Right atrium auricular region (tissue), 2 donors: ENCODE data around the gene SPACA4. TPM values are rescaled to one million over a fixed set of nuclear protein-coding genes. Genes with fewer than 3 reads are reported as not detected.

Experiments used
- DNase-seq: peaks from one replicate; pipeline ENCODE4 v3.0.0-alpha.2; 2019; ENCODE audit warnings: low spot score
- H3K27ac ChIP-seq, 2 donors: fragments of 200-600 bp; sonication (generic); 1 replicate in 1 of 2; 2 replicates in 1 of 2; pipeline ENCODE4 v1.5.1; 2016 to 2019
- H3K27me3 ChIP-seq, 2 donors: fragments of 200-600 bp; sonication (generic); one replicate each; pipeline versions ENCODE4 v1.5.1 to v1.6.0; 2017 to 2019
- H3K36me3 ChIP-seq: fragments of 200-600 bp; sonication (generic); one replicate; pipeline ENCODE4 v1.5.1; 2016
- H3K4me1 ChIP-seq, 2 donors: fragments of 200-600 bp; sonication (generic); one replicate each; pipeline versions ENCODE4 v1.5.1 to v1.6.0; 2017 to 2019
- H3K4me3 ChIP-seq, 2 donors: fragments of 200-600 bp; sonication (generic); 1 replicate in 1 of 2; 2 replicates in 1 of 2; pipeline ENCODE4 v1.5.1; 2017 to 2019; ENCODE audit warnings: mild to moderate bottlenecking in 1 of 2, moderate library complexity in 1 of 2
- H3K9me3 ChIP-seq, 2 donors: fragments of 200-600 bp; sonication (generic); one replicate each; pipeline ENCODE4 v1.5.1; 2019
- CTCF ChIP-seq, 2 donors: fragments of 200-600 bp; sonication (generic); IDR thresholded peaks; one replicate each; pipeline ENCODE4 v1.5.1; 2019; ENCODE audit warnings: antibody characterized with exemption in 2 of 2
- total RNA-seq, 2 donors: library from RNA; depleted of rRNA; stranded (reverse); fragments of >200 nt; gene quantifications; one replicate each; pipeline ENCODE4 v1.1.0, GENCODE V29; 2016

The SPACA4 gene
- total RNA-seq, 2 donors from 2014 or later = not detected

DNA sequence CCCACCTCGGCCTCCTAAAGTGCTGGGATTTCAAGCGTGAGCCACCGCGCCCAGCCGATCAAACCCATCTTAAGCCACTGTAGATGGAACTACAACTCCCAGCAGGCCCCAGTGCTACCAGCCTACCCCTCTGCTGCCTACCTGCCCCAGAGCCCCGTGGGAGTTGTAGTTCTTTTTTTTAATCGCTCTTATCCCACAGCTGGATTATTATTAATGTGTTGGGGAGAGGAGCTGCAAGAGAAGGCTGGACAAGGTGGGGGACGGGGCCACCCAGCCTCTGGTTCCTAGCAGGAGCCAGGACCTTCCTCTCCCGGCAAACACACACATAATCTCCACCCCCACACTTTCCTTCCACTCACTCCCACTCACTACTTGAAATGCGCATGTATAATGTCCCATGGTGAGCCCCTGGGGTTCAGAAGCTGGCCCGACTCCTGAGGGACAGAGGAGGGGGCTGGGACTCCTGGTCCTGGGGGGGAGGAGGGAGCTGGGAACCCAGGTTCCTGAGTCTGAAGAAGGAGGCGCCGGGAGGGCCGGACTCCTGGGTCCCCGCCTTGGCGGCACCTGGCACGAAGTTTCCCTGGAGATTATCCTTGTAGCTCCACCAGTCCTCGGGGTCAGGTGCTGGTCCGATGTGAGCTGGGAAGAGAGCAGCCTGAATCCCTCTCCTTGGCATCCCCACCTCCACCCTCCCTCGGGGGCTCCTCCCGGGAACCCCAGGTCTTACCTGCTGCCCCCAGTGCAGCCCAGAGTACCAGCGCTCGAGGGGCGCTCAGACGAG is 38.5 kb downstream of the SPACA4 start:
- peak overlapping the region; percentile 47 to 57 for H3K4me3 ChIP-seq
- no peaks in the 10 kb centered on the region for H3K36me3 ChIP-seq
- H3K27ac ChIP-seq = peak overlapping the region; percentile 79 to 81
- no peaks in the 10 kb centered on the region for H3K27me3 ChIP-seq
- H3K4me1 ChIP-seq = peaks cover 0 to 23% of the 10 kb centered on the region in 2 donors
- DNase-seq = peak; percentile 87
- no peaks in the 10 kb centered on the region for H3K9me3 ChIP-seq
- no peak for TF ChIP-seq CTCF (IDR thresholded peaks at IDR 0.05)

DNA sequence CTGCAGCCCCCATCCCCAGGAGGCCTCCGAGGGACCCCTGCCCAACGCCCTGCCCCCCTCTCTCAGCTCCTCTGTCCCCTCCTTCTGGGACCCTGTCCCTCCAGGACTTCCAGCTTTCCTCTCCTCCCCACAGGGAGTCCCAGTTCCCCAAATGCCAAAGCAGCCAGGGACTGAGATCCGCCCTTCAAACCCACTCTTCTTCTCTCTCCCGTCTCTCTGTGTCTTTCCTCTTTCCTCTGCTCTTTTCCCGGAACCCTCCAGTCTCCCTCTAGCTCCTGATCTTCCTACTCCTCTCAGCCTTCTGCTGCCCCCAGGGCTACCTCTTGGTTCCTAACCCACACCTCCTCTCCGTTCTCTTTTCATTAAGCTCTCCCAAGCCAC is 39.1 kb downstream of the SPACA4 start:
- DNase-seq = no peak
- no peaks in the 10 kb centered on the region for H3K36me3 ChIP-seq

DNA sequence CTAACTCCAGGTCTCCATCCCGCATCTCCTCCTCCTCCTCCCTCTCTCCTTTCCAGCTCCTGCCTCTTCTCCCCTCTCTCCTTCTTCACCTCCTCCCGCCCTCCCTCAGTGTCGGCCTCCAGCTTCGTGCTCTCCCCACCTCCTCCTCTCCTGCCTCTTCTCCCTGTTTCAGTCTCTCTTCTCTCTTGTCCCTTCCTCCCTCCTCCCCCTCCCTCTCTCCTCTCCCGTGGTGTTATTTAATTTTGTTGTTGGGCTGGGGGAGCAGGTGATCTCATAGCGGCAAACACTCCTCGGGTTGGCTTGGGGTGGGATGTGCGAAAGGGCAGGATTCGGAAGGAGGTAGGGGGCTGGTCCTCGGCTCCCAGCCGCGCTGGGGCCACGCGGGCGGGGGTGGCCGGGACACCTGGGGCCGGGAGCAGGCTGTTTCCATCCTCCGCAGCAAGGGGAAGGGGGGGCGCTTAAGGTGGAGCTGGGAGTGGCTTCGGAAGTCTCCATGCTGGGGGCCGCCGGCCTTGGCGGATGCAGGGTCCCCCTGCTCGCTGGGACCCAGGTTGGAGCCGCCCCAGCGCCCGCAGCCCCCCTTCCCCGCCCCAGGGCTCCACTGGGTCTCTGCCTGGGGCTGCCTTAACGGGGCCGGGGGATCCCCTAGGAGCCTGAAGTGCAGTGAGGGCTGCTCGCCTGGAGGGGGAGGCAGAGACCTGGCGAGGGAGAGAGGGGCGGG is 39.6 kb downstream of the SPACA4 start, which contains the start of gene CA11:
Gene CA11 (minus strand): TSS at position 187 of the 721 bp plus-strand sequence. CDS start 555 bp downstream, outside the sequence.
- no peaks in the 10 kb centered on the region for H3K36me3 ChIP-seq
- TF ChIP-seq CTCF (IDR thresholded peaks at IDR 0.05) = peak; percentile 79 to 95
- DNase-seq = peak; percentile 88
- H3K27ac ChIP-seq = peak within 1 kb of the TSS; percentile 79 to 81
- H3K27me3 ChIP-seq = no peaks in the 10 kb centered on the region
- H3K9me3 ChIP-seq = no peaks in the 10 kb centered on the region
- peak within 1 kb of the TSS; percentile 47 to 57 for H3K4me3 ChIP-seq
- H3K4me1 ChIP-seq = peaks cover 0 to 23% of the 10 kb centered on the region in 2 donors

More for the DNA sequence above, 39.1 kb downstream of the SPACA4 start:
- Histone ChIP-seq H3K9me3 (no peaks in the 10 kb centered on the region), H3K4me1 (peaks cover 0 to 23% of the 10 kb centered on the region in 2 donors), H3K27me3 (no peaks in the 10 kb centered on the region), H3K4me3 (peak overlapping the region; percentile 47 to 57), H3K27ac (peak overlapping the region; percentile 79 to 81)
- no peak for TF ChIP-seq CTCF (IDR thresholded peaks at IDR 0.05)

DNA sequence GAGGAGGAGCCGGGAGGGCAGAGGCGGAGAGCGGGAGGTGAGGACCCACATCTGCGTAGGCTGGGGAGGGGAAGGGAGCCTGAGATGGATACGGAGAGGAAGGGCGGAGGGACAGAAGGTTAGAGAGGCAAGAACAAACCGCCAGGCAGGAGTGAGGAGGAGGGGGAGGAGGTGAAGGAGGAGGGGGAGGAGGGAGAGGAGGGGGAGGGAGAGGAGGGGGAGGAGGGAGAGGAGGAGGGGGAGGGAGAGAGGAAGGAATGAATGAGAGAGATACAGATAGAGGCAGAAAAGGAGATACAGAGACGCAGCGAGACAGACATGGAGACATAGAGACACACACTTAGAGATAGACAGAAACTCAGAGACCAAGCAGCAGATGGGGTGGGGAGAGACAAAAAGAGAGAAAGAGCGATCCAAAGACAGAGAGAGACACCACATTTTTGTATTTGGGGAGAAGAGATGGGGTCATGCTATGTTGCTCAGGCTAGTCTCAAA is 40.2 kb downstream of the SPACA4 start:
- no peak for TF ChIP-seq CTCF (IDR thresholded peaks at IDR 0.05)
- DNase-seq = no peak
- peaks cover 0 to 23% of the 10 kb centered on the region in 2 donors for H3K4me1 ChIP-seq

DNA sequence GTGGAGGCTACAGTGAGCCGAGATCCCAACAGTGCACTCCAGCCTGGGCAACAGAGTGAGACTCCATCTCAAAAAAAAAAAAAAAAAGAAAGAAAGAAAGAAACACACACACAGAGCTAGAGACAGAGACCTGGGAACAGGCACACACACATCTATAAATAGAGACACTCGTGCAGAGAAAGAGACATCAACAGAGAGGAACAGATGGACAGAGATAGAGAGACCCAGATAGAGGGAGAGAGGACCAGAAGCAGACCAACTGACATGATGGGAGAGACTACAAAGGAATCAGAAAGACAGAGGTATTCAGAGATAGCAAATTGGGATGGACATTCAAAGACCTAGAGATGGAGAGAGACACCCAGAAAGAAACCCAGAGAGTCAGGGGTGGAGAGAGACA is 41.6 kb downstream of the SPACA4 start:
- Histone ChIP-seq H3K9me3 (no peaks in the 10 kb centered on the region), H3K36me3 (no peaks in the 10 kb centered on the region), H3K4me3 (no peak overlapping the region), H3K4me1 (peaks cover 0 to 23% of the 10 kb centered on the region in 2 donors), H3K27me3 (no peaks in the 10 kb centered on the region), H3K27ac (no peak overlapping the region)
- TF ChIP-seq CTCF (IDR thresholded peaks at IDR 0.05) = no peak
- no peak for DNase-seq

More for the DNA sequence above, 40.2 kb downstream of the SPACA4 start:
- Histone ChIP-seq H3K27ac (peak overlapping the region; percentile 79 to 81), H3K27me3 (no peaks in the 10 kb centered on the region), H3K9me3 (no peaks in the 10 kb centered on the region), H3K36me3 (no peaks in the 10 kb centered on the region), H3K4me3 (peak overlapping the region; percentile 47 to 57)
